HS-5 (cell line): ENCODE measurements around the gene IL6ST.

Source experiments
- DNase-seq: peaks from one replicate; pipeline ENCODE4 v3.0.0-alpha.2; 2012; ENCODE audit warnings: low read depth

The IL6ST gene

DNA sequence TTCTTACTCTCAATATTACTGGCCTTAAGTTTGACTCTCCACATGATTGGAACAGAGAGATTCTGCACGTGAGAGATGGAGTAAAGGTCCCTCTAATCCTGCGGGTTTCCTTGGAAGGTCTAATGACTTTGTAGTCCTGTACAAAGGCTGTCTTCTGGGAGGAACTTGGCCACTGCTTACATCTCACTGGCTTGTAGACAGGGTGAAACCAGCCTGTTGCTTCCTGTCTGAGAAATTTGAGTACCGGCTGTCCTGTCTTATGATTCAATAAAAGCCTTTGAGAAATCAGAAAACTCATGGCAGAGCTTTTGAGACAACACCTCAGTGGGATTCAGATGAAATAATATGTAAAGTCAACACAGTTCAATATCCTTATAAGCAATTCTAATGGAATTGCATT, 100.6 kb downstream of the IL6ST start:
- DNase-seq: no peak

- no peak for DNase-seq
Observed at GRCh38 chr5:55892479-55892878, 102.3 kb downstream of the IL6ST start.

DNA sequence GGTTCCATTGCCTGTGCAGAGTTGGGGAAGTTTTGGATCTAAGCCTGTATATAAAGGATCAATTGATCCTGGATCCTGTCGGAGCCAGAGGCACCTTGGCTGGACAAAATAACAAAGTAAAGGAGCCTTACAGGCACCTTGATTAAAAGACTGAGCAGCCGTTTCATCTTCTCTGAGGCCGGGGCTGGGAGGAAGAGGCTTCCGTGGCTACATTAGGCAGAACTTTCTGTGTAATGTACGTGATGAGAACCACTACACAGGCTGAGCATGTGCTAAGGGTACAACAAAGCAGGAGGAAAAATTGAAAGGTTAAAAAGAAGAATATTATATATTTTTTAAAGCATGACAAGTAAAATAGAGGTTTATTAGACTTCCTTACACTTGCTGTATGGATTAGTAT, 106.6 kb downstream of the IL6ST start:
- DNase-seq: no peak

- no peak for DNase-seq
Observed at GRCh38 chr5:55885359-55885758, 109.4 kb downstream of the IL6ST start.
